ENCODE measurements around the gene FABP1.

GRCh38 chr2:88125924-88126771, 1.7 kb downstream of the FABP1 start:
- TF ChIP-seq CTCF (IDR thresholded peaks at IDR 0.05) (no peak), POLR2A (IDR thresholded peaks at IDR 0.05) (no peak)

Data from uterus (tissue), 2 donors.